CD4-positive, alpha-beta T cell treated with Interleukin-12 subunit alpha and Interleukin-12 subunit beta, for 1 hour (primary cell): Measurements from ENCODE around the gene SERPINA3.

Source experiments
- DNase-seq: peaks from one replicate; pipeline ENCODE4 v3.0.0-alpha.2; 2020

SERPINA3 gene

GRCh38 chr14:94614802-94615201, 2.6 kb downstream of the SERPINA3 start:
- no peak for DNase-seq

DNA sequence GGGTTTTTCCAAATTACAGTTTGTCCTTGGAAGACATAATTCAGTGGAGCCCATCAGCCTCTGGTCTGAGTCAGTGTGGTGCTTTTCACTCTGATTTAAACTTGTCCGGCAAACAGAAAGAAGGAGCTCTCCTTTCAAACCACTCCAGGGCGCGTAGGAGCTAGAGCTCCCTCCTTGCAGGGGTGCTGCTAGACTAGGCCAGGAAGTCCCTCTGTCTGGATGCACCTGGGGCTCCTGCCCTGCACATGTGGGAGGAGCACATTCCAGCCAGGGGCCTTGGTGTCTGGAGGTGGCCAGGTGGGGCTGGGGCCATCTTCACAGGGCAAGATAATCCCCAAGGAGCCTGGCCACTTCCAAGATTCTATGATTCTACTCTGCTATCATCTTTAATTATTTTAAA, 3.1 kb downstream of the SERPINA3 start:
- no peak for DNase-seq

- no peak for DNase-seq
Measured at GRCh38 chr14:94615823-94616570, 3.8 kb downstream of the SERPINA3 start.

- no peak for DNase-seq
Measured at GRCh38 chr14:94617366-94617941, 5.3 kb downstream of the SERPINA3 start.

DNA sequence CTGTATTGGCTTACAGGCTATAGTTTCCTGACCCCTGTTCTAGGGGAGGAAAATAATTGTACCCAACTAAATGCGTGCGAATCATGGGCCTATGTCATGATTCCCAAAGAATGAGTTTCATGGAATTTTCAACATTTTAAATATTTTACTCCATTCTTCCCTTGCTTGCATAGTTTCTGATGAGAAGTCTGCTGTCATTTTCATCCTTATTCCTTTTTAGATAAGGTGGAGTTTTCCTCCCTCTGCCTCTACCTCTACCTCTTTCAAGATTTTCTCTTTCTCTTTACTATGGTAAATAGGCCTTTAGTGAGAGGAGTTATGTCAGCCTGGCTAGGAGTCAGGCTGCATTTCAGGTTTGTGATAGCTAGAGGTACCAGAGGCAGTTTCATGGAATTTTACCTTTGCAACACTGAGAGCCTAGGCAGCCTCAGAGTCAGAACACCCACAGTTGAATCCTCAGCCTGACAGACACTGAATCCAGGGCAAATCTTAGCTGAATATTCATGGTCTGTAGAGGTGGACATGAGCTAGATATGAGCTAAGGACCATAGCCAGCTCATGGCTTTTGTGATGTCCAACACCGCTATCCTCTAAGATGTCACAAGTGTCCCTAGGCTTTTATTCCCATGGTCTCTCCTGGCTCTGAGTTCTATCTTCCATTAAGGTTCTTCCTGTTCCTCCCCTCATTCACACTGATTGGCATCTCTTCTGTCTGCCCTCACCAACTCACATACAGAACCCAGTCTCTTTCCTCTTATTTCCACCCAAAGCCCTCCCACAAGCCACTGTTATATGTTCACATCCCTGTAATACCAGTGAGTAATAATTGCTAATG, 6.0 kb downstream of the SERPINA3 start:
- DNase-seq = no peak

- no peak for DNase-seq
Measured at GRCh38 chr14:94619297-94619696, 7.1 kb downstream of the SERPINA3 start.

DNA sequence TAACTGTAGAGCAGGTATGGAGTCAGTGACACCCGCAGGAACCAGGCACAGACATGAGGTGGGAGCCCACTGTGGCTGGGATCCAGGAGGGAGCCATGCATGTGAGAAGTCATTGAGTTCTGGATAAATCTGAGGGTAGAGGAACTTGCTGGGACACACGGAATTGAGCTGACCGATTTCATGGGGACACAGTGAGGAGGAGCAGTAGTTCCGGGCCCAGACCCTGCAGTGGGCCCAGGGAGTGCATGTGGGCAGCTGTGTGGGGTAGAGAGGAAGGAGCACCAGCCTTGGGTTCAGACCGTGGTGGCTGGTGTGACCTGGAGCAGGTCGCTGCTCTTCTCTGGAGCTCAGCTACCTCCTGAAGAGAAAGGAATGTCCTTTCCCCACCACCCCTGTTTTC, 8.4 kb downstream of the SERPINA3 start:
- no peak for DNase-seq

DNA sequence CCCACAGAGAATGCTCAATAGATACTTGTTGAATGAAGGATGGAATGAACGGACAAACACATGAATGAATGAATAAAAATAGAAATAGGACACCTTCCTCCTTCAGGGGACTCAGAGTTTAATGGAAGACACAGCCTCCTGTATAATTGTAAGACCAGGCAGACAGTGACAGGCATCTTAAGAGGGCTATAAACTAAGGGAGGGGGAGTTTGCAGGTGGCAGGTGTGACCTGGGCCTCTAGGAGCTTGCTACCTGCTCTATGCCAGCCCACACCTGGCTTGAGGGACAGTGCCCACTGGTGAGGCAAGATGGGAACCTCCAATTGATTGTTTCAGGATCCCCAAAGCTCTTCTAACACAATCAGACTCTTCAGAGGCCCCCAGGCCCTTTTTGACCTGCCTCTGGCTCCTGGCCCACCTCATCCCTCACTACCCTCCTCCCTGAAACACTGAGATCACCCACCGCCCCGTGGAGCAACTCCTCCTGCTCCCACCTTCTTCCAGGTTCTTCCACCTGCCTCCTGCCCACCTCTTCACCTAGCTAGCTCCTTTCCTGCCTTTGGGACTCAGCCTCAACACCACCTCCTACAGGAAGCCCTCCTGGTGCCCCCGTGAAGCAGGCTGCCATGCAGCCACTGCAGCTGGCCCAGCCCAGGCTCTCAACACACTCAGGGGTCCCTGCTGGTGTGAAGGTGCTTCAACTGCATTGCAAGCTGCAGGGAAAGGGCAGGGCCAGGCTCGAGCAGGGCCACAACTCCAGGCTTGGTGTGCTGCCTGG, 9.4 kb downstream of the SERPINA3 start:
- DNase-seq = no peak

DNA sequence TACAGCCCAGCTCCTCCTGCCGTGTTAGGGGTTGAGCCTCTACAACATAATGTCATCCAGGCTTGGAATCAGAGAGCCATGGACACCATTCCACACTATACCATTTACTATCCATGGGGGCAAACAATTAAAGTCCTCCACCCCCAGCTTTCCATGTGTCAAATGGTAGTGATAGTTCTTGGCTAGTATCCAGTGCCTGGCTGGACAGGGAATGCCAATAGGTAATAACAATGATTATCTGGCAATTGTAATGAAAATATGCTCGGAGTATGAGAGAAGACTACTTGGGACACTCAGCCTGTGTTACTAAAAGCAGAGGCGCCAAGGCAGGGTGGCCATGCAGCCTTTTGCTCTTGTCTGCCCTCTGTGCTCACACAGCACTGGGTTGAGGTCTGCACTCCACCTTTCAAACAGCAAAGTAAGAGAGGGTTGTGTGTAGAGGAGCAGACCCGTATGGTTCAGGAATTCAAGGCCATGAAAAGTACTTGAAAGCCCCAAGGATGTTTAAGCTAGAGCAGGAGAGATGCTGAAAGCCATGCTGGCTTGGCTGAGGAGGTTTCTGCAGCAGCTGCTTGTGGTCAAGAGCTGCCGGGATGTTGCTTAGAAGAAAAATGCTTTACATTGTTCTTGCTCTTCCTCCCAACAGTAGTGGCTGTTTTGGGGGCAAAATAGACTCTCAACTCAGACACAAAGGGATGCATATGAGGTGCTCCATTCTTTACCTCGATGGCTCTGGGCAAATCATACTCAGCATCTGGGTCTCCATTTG, 10.6 kb downstream of the SERPINA3 start:
- no peak for DNase-seq

GRCh38 chr14:94623422-94623809, 11.2 kb downstream of the SERPINA3 start:
- DNase-seq = no peak

GRCh38 chr14:94623856-94624499, 11.8 kb downstream of the SERPINA3 start:
- no peak for DNase-seq

DNA sequence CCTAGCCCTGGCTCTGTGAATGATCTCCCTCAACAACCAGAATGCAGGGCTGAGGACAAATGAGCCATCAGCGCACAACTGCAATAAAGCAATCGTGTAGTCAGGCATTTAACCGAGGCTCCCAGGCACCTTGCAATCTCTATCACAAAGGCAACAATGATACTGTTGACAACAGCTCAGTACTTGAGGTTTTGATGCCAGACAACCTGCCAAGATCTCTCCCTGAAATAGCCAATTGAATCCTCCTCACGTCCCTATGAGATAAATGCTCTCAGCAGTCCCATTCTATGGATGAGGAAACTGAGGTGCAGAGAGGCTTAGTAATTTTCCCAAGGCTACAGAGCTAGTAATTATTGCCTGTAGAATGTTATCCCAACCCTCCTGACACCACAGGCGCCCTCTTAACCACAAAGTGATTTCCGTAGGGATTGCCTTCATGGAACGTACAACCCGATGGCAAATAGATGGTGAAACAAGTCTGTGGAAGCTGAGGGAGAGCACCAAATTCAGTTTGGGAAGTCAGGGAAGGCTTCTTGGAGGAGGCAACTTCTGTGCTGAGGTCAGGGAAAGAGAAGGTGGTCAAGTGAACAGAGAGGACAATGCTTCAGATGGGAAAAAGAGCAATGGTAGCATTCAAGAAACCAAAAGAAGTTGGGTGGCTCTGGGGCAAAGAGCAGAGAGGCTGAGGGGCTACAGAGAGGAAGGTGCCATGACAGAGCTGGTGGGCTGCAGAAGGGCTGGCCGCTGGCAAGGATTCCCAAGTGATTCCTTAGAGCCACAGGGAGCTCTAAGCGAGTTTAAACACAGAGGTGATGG, 12.6 kb downstream of the SERPINA3 start:
- no peak for DNase-seq

DNA sequence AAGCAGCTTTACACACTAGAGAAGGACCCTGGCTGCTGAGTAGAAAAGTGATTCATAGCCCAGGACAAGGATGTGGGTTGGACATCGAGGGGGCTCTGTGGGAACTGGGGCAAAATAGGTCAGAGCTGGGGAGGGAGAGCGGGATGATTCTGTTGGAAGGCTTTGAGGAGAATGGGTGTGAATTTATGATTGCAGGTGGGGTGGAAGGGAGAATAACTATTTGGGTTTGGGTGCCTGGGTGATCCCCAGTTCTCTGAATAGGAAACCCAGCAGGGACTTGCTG, 13.1 kb downstream of the SERPINA3 start:
- no peak for DNase-seq

GRCh38 chr14:94628578-94628977, 16.4 kb downstream of the SERPINA3 start:
- no peak for DNase-seq

- no peak for DNase-seq
Measured at GRCh38 chr14:94630396-94630795, 18.2 kb downstream of the SERPINA3 start.

GRCh38 chr14:94631050-94631449, 18.9 kb downstream of the SERPINA3 start:
- no peak for DNase-seq

GRCh38 chr14:94631536-94632304, 19.5 kb downstream of the SERPINA3 start:
- DNase-seq = no peak

- no peak for DNase-seq
Measured at GRCh38 chr14:94632305-94632590, 20.1 kb downstream of the SERPINA3 start.

DNA sequence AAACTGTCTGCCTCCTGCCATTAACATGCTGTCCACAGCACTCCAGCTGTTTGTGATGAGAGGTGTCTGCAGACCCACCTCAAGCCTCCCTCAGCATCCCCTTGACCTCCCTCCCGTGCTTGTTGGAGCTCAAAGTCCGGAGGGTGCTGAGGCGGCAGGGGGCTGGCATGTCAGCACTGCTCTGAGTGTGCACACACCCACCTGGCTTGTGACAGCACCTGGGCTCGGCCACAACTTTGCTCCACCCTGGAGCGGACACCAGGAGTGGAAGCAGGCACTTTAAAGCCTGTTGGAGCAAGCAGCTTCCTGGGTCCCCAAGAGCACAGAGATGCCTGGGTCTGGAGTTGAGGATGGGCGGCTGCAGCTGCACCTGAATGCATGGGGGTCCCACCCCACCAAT, 20.9 kb downstream of the SERPINA3 start:
- no peak for DNase-seq

DNA sequence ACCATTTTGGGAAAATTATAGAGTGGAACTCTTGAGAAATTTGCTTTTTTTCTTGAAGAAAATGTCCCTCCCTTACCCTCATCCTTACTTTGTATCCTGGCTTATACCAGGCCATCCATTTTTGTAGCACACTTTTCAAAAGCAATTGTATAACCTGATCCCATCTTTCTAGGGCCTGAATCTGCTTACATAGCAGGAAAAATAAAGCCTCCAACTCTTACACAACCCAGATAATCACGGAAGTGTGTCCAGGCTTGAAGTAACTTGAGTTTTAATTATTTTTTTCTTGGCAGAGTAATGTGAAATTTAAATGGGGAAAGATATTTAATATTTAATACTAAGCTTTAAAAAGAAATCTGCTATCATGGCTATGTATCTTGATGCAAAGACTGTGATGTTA, 23.0 kb downstream of the SERPINA3 start:
- no peak for DNase-seq
